Measurements from ENCODE around the gene FBXO38.
A peak's percentile ranks its signal among the peaks of the same experiment; 100 is the strongest.

The FBXO38 gene

DNA sequence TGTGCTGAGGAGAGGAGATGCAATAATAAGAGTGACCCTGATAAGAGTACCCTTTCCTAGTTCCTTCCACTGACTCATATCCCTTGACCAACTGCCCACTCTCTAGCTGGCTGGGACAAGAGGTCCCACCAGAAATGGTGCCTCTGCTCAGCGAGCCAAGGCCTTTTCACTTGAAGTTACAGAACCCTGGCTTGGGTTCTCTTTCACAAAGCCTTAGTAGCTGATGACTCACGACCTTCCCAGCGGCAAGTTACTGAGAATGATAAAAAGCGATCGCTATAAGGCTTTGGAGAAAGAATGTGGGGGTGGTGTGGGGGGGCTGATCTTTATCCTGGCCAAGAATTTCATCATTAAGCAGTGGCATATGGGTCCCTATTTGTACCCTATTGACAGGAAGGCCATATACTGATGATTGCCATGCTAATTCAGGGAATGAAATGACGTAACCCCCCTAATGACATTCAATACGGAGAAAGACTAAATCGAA is 90.3 kb downstream of the FBXO38 start:
- DNase-seq (ENCODE audit: low read depth), result peak; percentile 36

DNA sequence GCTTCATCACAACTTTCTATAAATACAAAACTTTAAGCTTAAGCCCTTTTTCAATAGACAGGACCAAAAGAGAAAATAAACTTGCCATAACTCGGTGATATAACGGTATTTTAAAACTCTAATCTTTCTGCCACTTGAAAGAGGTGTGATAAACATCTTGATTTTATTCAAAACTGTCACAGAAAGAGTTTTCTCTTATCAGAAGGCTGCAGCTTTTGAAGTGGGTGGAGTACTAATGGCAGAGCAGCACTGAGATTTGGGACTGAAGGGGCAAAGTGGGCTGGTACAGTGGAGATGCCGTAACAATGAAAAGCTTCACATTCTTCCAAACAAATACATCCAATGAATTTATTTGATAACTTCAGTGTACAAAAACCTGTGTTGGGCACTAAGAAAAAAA is 92.5 kb downstream of the FBXO38 start:
- DNase-seq (ENCODE audit: low read depth), result no peak

DNA sequence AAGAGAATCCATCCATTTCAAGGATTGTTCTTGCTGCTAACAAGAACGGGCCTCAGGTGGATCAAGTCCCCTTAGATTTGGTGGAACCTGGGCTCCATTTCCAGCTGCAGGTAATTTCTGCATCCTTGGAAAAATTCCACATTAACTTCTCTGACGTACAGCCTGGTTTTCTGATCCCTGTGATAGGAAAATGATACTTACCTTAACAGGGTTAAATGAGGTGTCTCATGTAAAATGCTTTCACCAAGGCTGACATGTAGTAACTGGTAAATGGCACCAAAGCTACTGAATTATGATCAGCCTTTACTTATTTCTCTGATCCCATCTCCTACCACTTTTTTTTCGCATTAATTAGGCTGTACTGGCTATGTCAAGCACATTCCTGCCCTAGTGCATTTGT is 93.7 kb downstream of the FBXO38 start:
- DNase-seq (ENCODE audit: low read depth), result no peak

DNA sequence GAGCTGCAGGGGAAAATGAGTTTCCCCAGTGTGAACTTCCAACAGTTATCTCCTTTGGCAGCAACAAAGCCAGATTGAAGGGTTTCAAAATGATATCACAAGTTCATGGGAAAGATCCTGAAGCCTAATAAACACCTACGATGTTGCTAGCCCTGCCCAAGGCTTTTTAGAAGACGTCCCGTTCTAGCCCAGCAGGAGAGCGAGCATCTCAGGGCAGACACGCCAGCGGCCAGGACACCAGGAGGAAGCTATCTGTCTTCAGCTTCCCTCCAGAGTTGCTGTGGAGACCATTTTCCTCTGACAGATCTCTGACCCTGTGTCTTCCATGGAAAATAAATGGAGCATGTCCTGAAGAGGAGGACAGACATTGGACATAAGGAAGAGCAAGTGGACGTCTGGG is 98.4 kb downstream of the FBXO38 start:
- no peak for DNase-seq (ENCODE audit: low read depth)

DNA sequence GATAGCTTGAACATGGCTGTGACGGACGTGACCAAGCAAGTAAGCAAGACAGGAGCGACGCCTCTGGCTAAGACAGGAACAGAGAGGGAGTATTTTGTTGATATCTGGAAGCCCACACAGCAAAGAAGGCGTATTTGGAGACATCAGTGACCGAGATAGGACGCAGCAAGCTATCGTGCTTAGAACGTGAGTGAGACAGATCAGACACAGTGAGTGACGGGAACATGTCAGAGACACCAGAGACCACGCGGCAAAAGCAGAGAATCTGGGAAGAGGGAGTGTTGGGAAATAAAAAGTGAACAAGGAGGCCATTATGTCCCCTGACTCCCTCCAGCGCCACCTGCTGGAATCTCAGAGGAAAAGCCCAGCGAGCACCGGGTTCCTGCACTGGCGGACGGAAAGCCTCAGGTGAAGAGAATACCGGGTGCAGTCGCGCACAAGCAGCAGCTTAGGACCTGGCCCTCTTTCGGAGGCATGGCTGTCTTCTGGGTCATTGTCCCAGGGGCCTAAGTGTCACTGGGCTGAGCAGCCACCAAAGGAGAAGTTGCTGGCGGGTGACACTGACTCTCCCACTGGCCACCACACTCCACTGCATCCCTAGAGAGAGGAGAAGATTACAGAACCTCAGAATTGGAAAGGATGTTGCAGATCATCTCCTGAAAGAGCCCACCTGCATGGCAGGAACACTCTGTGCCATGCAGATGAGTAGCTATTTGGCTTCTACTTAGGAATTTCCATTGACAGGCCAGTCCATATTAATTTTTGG is 99.1 kb downstream of the FBXO38 start:
- DNase-seq (ENCODE audit: low read depth), result peak; percentile 27

DNA sequence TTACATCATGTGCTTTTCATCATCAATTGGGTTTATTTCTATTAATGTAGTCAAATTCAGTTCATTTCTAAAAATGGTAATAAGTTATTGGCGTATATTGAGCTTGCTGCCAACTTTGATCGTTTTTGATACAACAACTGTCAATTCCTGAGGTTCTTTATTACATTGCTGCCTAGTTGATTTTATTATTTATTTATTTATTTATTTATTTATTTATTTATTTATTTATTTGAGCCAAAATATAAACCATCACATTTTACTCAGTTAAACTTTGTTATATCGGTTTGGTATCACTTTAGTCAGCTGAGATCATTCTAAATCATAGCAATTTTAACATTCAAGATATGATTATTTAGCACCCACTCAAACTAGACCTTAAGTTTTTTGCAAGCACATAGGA is 100.0 kb downstream of the FBXO38 start:
- DNase-seq (ENCODE audit: low read depth), result no peak

DNA sequence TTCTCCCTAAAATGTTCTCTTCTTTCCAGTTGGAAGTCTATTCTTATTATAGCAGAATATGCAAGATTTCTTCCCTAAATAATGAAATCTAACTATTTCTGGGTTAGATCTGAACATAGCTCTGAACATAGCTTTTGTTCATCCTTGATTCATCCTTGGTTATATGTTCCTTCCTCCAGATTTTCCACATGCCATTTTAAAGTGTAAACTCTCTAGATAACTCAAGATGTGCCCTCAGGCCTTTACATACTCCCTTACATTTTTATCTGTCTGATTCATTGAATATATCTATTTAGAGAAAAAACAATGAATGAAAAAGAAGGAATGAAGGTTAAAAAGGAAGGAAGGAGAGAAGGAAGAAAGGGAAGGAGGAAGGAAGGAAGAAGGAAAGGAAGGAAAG is 100.9 kb downstream of the FBXO38 start:
- DNase-seq (ENCODE audit: low read depth), result no peak

DNA sequence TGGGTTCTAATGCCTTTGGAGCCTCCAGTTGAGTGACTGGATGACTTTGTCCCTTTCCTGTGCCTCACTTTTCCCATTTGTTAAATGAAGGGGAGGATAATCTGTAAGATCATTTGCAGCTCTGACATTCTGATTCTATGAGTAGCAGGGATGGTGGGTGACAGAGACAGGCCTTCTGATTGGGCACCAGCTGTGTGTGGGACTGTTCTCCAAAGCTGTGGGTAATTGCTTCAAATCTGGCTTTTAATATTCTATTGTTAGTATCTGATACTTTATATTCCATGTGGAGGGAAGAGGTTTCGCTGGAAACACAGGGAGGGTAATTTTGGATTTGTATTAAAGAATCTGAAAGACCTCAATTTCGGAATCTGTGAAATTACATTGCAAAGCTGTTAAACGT is 102.7 kb downstream of the FBXO38 start:
- DNase-seq (ENCODE audit: low read depth), result no peak

DNA sequence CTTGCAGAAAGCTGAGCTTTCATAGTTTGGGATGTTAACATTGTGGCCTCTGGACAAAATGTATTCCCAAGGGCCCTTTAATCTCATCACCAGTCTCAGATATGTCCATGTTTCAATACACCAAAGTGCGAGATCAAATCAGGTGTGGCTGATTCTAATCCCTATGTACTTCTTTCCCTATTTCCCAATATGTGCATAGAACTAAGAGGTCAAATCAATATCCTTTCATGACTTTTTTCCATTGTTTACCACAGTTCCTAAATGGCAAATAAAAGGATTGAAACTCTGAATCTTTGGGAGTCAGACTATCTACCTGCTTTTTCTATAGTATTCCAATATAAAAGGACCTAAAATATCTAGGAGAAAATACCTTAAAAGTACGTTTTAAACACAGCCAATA is 105.0 kb downstream of the FBXO38 start:
- DNase-seq (ENCODE audit: low read depth), result no peak

DNA sequence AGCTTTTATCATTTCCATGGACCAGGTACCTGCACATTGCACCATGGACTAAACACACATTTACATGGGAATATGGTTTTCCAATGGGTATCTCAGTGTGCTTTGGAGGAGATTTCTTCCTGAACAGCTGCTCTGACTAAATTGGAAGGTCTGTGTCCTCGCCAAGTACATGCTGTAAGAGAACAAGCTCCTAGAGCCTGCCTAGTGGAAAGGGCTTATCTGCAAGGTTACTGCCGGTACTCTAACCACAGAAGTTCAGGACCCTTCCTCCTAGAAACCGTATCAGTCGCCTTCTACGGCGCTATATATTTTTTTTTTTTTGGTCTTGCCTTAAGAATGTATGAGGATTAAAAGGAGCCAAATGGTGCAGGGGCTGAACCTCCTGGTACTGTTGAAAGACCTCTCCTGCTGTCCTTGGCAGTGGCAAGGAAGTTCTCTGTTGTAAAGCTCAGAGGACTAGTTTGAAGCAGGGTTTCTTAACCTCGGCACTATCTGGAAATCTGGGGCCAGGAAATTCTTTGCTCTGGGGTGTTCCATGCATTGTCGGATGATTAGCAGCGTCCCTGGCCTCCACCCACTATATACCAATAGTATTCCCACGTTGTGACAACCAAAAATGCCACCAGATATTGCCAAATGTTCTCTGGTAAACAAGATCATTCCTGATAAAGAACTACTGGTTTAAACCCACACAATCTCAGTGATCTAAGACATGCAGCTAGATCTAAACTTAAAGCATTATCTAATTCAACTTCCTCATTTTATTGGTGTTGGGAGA is 107.4 kb downstream of the FBXO38 start:
- no peak for DNase-seq (ENCODE audit: low read depth)

DNA sequence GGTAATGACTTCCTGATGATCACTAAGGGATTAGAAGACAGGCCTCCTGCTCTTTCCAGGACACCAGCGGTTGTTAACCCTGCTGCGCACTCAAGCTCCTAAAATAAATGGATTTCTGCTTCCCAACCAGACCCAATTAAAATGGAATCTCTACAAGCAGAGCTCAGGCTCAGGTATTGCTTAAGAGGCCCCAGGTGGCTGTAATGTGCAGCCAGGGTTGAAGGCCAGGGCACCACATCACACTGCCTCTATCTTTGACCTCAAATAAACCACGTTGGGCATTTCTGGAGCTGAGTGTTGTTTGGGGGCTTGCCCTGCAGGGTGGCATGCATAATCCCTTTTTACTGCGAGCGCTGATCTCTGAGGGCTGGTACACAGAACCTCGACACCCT is 108.0 kb downstream of the FBXO38 start:
- no peak for DNase-seq (ENCODE audit: low read depth)

DNA sequence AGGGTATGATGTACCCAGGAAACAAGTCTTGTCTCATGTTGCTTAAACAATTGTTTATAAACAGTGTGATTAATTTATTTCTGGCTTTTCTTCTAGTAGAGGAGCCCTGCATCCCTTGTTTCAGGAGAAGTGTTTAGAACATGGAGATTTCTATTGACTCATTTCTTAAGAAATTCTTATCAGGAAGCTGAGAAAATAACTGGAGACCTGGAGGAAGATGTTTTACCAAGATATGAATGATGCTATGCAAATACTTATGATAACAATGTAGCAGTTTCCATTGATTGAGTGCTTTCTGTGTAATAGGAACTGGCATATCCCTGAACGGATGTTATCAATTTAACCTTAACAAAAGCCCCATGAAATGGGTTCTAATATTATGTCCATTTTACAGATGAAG is 108.6 kb downstream of the FBXO38 start:
- DNase-seq (ENCODE audit: low read depth), result no peak
